ENCODE results near the gene ATP7A. TPM values are rescaled to one million over a fixed set of nuclear protein-coding genes. Genes with fewer than 3 reads are reported as not detected.
"Not testable (repeated sequence)": the region's sequence is repeated elsewhere in the genome, so short reads cannot be mapped to it uniquely, and the experiment has no call there.

Gene ATP7A
- polyA plus RNA-seq (ENCODE audit: insufficient read length in 10 of 10) = 1 to 10 TPM; 7.5 to 10.0 (median 8.7) TPM
- long read RNA-seq, donor 1, partial matches to known transcripts = 7 of 7 reads
- long read RNA-seq, donor 1, other reads (novel, unspliced or antisense) = 0 of 7 reads
- long read RNA-seq, donor 2 = 0 reads
- long read RNA-seq, donor 3 = 0 reads
- long read RNA-seq, donor 4 = 0 reads
- long read RNA-seq, donor 5 = 0 reads
- long read RNA-seq, donor 6 = 0 reads
- long read RNA-seq, donor 7, full-length matches to known transcripts = 1 of 1 reads
- long read RNA-seq, donor 7, partial matches to known transcripts = 0 of 1 reads
- long read RNA-seq, donor 7, other reads (novel, unspliced or antisense) = 0 of 1 reads
- long read RNA-seq, donor 8 = 0 reads
- long read RNA-seq, donor 9 = 0 reads

DNA sequence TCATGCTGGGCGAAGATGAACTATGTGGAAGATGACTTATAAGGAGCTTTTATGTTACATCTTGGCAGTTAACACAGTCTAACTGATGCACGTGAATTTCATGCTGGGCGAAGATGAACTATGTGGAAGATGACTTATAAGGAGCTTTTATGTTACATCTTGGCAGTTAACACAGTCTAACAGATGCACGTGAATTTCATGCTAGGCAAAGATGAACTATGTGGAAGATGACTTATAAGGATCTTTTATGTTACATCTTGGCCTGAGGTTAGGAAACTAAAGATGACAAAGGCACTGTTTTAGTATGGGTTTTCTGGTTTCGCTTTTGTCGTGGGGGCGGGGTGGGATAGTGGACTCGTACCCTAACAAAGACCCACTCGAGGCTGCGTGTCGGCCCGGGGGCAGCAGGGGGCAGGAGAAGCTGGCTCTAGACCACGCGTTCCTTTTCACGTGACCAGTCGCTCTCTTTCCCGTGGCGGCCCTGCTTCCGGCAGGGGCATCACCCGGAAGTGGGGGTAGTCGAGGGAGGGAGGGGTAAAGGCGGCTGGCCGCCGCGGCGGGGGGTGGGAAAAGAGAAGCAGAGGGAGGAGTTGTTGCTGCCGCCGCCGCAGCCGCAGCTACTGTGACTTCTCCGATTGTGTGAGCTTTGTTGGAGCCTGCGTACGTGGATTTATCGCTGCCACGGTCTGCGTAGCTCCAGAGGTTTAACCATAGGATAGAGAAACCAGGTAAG is at the start of gene ATP7A:
ATP7A (plus strand) TSS at position 586 of the 733 bp plus-strand sequence. CDS start 60,949 bp downstream, outside the sequence.
- peak; percentile 82 to 93 (median 84) for DNase-seq

- no peak for DNase-seq
These were observed 35.1 kb upstream of the ATP7A start for GRCh38 chrX:77875372-77875771.

DNA sequence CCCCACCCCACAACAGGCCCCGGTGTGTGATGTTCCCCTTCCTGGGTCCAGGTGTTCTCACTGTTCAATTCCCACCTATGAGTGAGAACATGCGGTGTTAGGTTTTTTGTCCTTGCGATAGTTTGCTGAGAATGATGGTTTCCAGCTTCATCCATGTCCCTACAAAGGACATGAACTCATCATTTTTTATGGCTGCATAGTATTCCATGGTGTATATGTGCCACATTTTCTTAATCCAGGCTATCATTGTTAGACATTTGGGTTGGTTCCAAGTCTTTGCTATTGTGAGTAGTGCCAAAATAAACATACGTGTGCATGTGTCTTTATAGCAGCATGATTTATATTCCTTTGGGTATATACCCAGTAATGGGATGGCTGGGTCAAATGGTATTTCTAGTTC is 29.1 kb upstream of the ATP7A start:
- DNase-seq = not testable (repeated sequence)

DNA sequence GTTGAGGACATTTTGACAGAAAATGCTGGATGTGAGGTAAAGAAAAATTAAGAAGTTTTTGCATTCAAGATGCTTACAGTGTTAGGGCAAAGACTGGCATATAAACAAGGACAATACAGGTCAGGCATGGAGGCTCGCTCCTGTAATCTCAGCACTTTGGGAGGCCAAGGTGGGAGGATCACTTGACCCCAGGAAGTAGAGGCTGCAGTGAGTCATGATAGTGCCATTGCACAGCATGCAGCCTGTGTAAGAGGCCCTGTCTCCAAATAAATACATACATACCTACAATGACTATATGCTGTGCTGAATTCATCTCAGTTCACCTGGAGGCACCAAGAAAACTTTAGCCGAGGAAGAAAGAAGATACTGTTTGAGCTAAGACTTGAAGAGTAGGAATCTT is 17.6 kb upstream of the ATP7A start:
- DNase-seq = no peak

- DNase-seq = no peak
These were observed 16.8 kb upstream of the ATP7A start for GRCh38 chrX:77893713-77894112.

GRCh38 chrX:77894921-77895886 is 15.3 kb upstream of the ATP7A start, which contains the start of gene MAGT1:
Gene MAGT1 (minus strand): TSS chrX:77895435. CDS start chrX:77895410, 25 bp downstream.
- DNase-seq = peak; percentile 95 to 97 (median 97)

GRCh38 chrX:77899081-77899828 is 11.2 kb upstream of the ATP7A start, which contains the start of gene COX7B:
Gene COX7B (plus strand): TSS chrX:77899468. CDS start chrX:77899554, 86 bp downstream.
- DNase-seq = peak; percentile 93 to 97 (median 96)

DNA sequence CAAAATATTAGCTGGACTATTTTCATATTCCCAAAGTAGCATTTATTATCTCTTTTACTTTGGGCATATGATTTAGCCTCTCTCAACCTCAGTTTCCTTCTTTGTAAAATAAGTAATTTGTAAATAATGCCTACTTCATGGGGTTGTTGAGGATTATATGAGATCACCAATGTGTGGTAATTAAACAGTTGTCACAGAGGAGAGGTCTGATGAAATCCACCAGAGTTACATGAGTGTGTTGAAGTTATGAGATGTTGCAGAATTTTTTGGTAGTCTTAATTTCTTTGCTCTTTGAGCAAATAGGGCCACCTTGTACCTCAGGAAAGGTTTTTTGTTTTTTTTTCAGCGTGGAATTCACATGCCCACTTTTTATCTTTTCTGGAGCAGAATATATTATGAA is 9.8 kb upstream of the ATP7A start:
- DNase-seq = no peak

DNA sequence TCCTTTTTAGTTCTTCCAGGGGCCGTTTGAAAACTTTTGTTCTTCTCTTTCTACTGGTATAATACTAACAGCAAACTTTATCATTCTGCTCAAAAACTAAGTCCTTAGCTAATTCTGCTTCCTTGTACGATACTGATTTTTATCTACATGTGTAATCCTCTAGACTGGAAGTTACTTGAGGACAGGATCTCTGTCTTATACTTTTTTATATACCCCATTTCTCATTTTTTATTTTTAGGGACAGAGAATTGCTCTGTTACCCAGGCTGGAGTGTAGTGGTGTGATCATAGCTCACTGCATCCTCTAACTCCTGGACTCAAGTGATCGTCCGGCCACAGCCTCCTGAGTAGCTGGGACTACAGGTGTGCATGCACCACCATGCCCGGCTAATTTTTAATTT is 9.0 kb upstream of the ATP7A start:
- no peak for DNase-seq

DNA sequence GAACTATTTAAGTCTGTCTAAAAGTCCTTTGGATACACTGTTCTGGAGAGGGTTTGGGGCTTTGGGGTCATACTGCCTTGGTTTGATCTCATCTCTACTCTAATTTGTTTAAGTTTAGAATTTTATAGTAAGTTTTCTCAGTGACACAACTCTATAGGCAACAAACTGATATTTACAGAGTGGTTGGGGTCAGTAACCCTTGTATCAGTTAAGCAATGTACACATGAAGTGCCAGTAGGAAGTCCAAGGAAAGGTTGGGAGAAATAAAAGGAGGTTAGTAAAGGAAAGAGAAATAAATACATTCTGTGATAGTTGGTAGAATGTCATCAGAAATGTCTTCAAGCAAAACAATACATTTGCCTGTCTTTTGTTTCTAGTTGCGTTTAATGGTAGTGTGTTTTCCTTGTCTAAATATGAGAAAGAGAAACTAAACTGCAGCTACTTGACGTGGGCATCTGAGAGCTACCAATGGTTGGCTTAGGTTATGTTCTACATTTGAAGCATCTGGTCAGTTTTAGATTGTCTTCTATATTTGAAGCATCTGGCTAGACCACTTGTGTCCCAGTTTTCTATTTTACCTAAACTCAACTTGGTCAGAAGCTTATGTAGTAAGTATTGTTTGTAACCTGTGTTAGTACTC is 6.9 kb downstream of the ATP7A start:
- no peak for DNase-seq

- DNase-seq = no peak
These were observed 8.1 kb downstream of the ATP7A start for GRCh38 chrX:77918568-77918967.

DNA sequence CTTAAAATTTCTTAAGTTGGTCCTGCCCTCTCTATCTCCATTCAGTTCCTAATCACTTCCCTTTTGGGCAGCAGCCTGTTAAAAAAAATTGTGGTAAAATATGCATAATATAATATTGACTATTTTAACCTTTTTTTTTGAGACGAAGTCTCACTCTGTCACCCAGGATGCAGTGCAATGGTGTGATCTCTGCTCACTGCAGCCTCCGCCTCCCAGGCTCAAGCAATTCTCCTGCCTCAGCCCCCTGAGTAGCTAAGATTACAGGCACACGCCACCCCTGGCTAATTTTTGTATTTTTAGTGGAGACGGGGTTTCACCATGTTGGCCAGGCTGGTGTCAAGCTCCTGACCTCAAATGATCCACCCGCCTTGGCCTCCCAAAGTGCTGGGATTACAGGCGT is 8.9 kb downstream of the ATP7A start:
- DNase-seq = not testable (repeated sequence)

DNA sequence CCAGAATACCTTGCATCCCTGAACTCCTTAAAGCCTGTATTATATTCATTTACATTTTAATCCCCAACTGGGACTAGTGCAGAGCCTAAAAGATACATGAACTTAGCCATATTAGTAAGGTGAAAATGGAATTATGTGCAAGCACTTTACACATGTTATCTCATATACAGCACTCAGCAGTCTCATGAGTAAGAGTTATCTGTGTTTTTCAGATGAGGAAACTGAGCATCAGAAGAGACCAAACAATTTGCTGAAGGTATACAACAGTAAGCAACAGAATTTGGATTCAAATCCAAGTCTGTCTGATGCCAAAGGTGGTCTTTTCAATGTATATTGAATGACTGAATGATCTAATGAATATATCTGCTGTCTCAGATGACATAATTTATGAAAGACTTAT is 12.3 kb downstream of the ATP7A start:
- DNase-seq = no peak

- DNase-seq = no peak
These were observed 13.9 kb downstream of the ATP7A start for GRCh38 chrX:77924320-77924859.

GRCh38 chrX:77925764-77926163 is 15.3 kb downstream of the ATP7A start:
- DNase-seq = no peak

- no peak for DNase-seq
These were observed 20.1 kb downstream of the ATP7A start for GRCh38 chrX:77930581-77930980.

GRCh38 chrX:77935886-77936285 is 25.4 kb downstream of the ATP7A start:
- no peak for DNase-seq

GRCh38 chrX:77936299-77936698 is 25.8 kb downstream of the ATP7A start:
- no peak for DNase-seq

DNA sequence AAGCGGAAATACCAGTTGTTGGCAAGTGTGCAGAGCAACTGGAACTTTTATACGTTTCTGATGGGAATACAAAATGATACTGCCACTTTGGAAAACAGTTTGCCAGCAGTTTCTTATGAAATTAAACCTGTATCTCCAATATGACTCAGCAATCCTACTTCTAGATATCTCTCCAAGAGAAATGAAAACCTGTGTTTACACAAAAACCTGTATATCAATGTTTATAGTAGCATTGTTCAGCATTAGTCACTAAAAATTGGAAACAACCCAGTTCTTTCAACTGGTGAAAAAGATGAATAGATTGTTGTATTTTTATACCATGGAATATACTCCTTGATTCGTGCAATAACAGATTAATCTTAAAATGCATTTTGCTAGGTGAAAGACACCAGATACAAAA is 26.8 kb downstream of the ATP7A start:
- no peak for DNase-seq

DNA sequence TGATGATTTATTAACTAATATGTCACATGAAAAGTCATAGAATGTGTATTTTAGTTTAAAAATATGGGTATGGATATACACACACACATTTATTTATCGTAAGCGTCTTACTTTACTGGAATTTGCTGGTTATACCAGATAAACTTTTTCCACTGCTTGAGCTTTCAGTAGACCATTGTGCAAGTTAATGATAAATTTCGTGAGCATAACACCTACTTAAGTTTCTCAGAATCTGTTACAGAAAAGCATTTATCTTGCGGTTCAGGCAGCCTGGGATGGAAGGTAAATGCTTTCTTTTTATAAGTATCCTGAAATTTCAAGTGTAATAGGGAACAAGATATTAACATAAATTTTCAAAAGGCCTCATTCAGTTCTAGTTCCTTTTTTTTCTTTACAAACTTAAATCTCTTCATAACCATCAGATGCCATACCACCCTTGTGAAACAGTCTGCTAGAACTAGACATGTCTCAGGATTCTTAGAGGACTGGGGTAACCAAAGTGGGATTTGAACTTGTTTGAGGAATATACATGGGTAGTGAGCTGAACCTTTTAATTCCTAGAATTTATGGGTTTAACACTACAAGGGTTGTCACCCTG is 27.7 kb downstream of the ATP7A start:
- no peak for DNase-seq
